SJCRH30 (cell line): ENCODE results near the gene MAB21L4. TPM values are rescaled to one million over a fixed set of nuclear protein-coding genes. Genes with fewer than 3 reads are reported as not detected.

Experiments
- DNase-seq, 2 experiments: peaks; one replicate each; pipeline ENCODE4 v3.0.0-alpha.2; 2015 to 2020
- H3K27ac ChIP-seq: fragments of 250-450 bp; sonication (Bioruptor Pico); 2 replicates; pipeline ENCODE4 v1.5.1; 2020; ENCODE audit warnings: mild to moderate bottlenecking, moderate library complexity
- H3K27me3 ChIP-seq: fragments of 250-450 bp; sonication (Bioruptor Pico); 2 replicates; pipeline ENCODE4 v1.5.1; 2020; ENCODE audit warnings: mild to moderate bottlenecking, moderate library complexity
- H3K36me3 ChIP-seq: fragments of 250-450 bp; sonication (Bioruptor Pico); 2 replicates; pipeline ENCODE4 v1.5.1; 2020; ENCODE audit warnings: mild to moderate bottlenecking, moderate library complexity
- H3K4me1 ChIP-seq: fragments of 250-450 bp; sonication (Bioruptor Pico); 2 replicates; pipeline ENCODE4 v1.5.1; 2020; ENCODE audit warnings: mild to moderate bottlenecking, moderate library complexity
- H3K4me3 ChIP-seq: fragments of 250-450 bp; sonication (Bioruptor Pico); 2 replicates; pipeline ENCODE4 v1.5.1; 2020; ENCODE audit warnings: mild to moderate bottlenecking, moderate library complexity
- H3K9me3 ChIP-seq: fragments of 250-450 bp; sonication (Bioruptor Pico); replicated peaks from 2 replicates; pipeline ENCODE4 v1.5.1; 2020; ENCODE audit warnings: mild to moderate bottlenecking, moderate library complexity
- total RNA-seq: library from RNA; depleted of rRNA; stranded (reverse); fragments of >200 nt; shearing (Covaris generic); gene quantifications from 2 replicates; pipeline ENCODE4 v1.2.3, GENCODE V29; 2014

The MAB21L4 gene
- total RNA-seq, 1 experiment from 2014 or later: 1.0 TPM

DNA sequence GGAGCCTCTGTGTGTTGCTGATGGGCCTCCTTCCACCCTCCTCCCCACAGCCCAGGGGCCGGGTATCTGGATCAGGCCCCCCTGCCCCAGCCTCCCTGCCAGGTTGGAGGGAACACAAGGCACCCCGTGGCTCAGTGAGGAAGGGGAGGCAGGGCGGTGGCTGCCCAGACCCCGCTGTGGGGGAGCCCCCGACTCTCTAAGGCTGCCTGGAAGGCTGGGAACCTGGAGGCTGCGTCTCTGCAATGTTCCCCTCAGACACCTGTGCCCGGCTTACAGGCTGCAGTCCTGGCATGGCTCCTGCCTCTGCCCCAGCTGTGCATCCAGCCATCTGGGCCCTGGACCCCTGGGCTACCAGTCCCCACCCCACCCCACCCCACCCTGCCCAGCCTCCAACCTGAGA is 438 bp upstream of the MAB21L4 start:
- Histone ChIP-seq H3K4me3 (no peak overlapping the region), H3K27me3 (no peaks in the 10 kb centered on the region), H3K9me3 (no peaks in the 10 kb centered on the region), H3K27ac (no peak overlapping the region), H3K36me3 (no peaks in the 10 kb centered on the region), H3K4me1 (peaks cover 21% of the 10 kb centered on the region)
- no peak for DNase-seq

DNA sequence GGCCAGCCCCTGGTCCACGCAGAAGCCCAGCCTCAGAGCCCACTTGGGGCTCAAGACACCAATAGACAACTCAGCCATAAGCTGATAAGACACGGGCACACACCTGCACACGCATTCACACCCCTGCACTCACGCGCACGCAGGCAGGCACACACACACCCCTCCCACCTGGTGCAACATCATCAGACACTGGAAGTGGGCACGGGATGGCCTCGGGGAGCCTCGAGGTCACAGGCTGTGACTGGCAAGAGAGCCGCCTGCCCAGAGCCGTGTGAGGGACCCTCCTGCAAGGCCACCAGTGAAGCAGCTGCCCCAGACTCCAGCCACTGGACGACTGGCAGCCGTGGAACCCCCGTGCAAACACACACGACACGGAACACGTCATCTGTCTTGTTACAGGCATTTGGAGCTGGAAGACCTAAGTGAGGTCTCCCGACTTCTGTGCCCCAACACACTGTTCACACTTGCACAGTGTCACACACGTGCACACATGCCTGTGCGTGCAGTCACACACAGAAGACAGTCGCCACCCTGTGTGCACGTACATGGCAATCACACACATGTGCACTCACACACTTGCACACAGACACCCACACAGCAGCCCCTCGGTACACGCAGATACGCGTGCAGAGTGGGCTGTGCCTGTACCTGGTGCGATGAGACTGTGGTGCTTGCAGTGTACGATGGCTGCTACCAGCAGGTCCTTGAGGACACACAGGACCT is 959 bp downstream of the MAB21L4 start:
- Histone ChIP-seq H3K9me3 (no peaks in the 10 kb centered on the region), H3K4me3 (no peak overlapping the region), H3K27ac (no peak overlapping the region), H3K27me3 (no peaks in the 10 kb centered on the region), H3K36me3 (no peaks in the 10 kb centered on the region), H3K4me1 (peaks cover 21% of the 10 kb centered on the region)
- DNase-seq: no peak

DNA sequence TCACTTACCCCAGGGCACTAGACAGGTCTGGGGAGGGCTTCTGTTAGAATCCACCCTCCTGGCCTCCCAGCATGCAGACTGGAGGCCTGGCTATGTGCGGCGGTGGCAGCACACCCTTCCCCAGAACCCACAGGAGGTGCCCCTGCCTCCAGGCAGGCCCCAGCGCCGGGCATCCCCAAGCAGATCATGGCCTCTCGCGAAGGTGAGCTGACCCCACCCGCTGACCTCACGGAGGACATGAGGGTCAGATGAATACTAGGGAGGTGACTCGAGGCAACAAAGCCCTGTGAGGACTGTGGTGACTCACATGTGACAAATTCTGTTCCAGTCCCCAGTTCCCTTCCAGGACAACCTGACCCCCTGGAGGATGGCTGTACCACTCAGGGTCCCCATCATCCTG is 1.9 kb downstream of the MAB21L4 start:
- DNase-seq: no peak
- no peak overlapping the region; the same call in 1 of the 2 replicates for H3K27ac ChIP-seq
- no peaks in the 10 kb centered on the region for H3K36me3 ChIP-seq
- H3K9me3 ChIP-seq: no peaks in the 10 kb centered on the region
- no peak overlapping the region for H3K4me3 ChIP-seq
- H3K27me3 ChIP-seq: no peaks in the 10 kb centered on the region
- H3K4me1 ChIP-seq: peaks cover 21% of the 10 kb centered on the region

DNA sequence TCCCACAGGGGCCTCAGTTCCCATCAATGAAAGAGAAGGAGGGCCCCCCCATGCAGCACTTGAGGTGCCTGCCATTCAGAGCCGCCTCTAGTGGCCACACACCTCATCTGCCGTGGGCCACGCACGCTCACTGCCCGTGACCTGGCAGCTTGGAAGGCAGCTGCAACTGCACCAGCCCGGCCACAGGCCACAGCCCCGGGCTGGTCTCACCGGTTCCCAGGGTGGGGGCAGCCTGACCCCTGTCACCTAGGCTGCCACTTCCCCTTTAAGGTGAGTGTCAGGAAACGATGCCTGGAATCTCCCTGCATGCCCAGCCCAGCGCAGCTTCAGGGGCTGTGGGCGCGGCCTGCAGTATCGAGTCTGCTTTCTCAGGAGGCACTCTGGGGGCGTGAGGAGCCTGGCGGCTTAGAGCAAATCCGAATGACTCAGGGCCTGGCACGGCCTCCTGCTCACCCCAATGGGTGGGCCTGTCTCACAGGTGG is 2.6 kb downstream of the MAB21L4 start:
- Histone ChIP-seq H3K27me3 (no peaks in the 10 kb centered on the region), H3K4me3 (no peak overlapping the region), H3K36me3 (no peaks in the 10 kb centered on the region), H3K9me3 (no peaks in the 10 kb centered on the region), H3K4me1 (peaks cover 21% of the 10 kb centered on the region), H3K27ac (peak overlapping the region; percentile 26; the same call in 1 of the 2 replicates)
- DNase-seq: peak; percentile 48 to 57

DNA sequence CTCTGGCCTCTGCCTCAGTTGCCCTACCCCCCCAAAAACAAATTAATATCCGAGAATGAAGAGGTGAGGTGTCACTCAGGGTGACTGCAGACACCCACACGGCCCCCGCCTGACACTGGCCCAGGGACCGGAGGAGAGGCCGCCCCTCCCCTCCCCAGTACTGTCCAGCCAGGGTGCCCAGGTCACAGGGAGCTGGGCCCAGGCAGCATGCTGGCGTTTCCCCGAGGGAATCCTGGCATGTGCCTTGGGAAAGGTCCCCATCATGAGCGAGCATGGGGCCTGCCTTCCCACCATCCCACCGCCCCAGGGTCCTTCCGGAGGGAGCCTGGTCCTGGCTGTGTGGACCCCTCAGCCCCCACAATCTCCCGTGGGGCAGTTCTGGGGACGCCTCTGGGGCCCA is 3.0 kb downstream of the MAB21L4 start:
- H3K36me3 ChIP-seq: no peaks in the 10 kb centered on the region
- peaks cover 21% of the 10 kb centered on the region for H3K4me1 ChIP-seq
- no peak overlapping the region for H3K4me3 ChIP-seq
- no peak for DNase-seq
- H3K27me3 ChIP-seq: no peaks in the 10 kb centered on the region
- no peaks in the 10 kb centered on the region for H3K9me3 ChIP-seq
- H3K27ac ChIP-seq: peak overlapping the region; percentile 26

DNA sequence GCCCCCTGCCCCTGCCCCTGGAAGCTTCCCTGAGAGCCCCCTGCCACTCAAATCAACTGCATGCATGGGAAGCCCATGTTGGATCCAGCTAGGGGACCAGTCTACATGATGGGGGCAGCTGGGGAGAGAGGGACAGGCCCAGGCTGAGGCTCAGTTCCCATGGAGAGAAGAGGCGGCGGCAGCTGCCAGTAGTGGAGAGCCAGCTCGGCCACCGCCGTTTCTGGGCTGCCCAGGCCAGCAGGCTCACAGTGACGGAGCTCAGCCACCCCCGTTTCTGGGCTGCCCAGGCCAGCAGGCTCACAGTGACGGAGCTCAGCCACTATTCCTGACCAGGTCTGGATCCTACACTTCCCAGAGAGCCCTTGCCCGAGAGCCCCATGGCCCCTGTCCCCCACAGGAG is 3.6 kb downstream of the MAB21L4 start:
- peak; percentile 80 to 86 for DNase-seq
- H3K9me3 ChIP-seq: no peaks in the 10 kb centered on the region
- H3K4me3 ChIP-seq: no peak overlapping the region
- no peaks in the 10 kb centered on the region for H3K27me3 ChIP-seq
- peaks cover 21% of the 10 kb centered on the region for H3K4me1 ChIP-seq
- H3K36me3 ChIP-seq: no peaks in the 10 kb centered on the region
- peak overlapping the region; percentile 26 for H3K27ac ChIP-seq

DNA sequence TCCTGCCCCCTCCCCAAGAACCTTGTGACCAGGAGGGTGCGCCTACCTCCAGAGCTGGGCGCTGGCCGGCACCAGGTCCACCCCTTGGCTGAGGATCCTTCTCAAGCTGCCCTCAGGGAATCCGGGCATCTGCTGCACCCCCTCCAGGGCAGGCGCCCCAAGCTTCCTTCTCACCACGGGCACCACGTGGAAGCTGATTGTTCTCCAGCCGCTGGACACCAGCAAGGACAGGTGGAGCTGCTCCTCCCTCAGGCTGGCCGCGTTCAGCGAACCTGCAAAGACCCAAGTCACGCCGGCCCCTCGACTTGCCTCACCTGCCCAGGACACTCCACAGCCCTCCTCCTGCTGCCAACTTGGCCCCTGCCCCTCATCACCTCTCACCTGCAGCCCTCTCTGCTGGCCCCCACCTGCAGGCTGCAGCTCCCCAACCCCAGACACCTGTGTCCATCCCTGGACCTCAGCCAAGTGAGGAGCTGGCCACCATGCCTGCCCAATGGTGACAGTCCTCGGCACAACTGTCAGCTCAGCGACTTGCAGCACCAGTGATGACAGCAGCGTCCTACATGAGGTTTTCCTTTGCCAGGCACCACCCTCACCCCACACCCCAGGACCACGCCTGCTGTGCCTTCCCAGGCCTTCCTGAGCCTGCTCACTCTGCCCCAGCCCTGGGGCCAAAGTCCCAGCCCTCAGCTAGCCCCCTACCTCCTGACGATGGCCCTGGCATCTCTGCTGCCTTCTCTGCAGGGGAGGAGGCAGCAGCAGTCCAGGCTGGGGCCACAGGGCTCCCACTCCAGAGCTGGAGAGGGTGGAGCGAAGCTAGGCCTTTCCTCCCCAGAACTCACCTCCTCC is 4.2 kb downstream of the MAB21L4 start:
- Histone ChIP-seq H3K27me3 (no peaks in the 10 kb centered on the region), H3K4me1 (peaks cover 19% of the 10 kb centered on the region), H3K9me3 (no peaks in the 10 kb centered on the region), H3K36me3 (no peaks in the 10 kb centered on the region), H3K27ac (no peak overlapping the region), H3K4me3 (no peak overlapping the region)
- DNase-seq: no peak

DNA sequence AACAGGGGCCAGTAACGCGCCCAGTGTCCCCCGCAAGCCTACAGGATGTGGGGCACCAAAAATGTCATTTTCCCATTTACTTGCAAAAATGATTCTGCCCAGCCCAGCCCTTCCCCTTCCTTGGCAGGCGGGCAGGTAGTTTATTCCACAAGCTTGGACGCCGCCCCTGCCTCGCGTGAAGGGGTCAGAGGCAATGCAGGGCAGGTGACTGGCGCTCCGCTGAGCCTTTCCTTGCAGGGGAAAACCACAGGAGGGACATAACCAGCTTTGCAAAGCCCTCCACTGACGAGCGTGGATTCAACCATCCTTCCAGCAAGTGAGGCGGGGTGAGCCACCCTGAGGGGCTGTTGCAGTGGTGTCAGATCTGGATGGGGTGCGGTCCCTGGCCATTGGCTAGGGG is 5.3 kb downstream of the MAB21L4 start:
- Histone ChIP-seq H3K27ac (no peak overlapping the region), H3K36me3 (no peaks in the 10 kb centered on the region)

DNA sequence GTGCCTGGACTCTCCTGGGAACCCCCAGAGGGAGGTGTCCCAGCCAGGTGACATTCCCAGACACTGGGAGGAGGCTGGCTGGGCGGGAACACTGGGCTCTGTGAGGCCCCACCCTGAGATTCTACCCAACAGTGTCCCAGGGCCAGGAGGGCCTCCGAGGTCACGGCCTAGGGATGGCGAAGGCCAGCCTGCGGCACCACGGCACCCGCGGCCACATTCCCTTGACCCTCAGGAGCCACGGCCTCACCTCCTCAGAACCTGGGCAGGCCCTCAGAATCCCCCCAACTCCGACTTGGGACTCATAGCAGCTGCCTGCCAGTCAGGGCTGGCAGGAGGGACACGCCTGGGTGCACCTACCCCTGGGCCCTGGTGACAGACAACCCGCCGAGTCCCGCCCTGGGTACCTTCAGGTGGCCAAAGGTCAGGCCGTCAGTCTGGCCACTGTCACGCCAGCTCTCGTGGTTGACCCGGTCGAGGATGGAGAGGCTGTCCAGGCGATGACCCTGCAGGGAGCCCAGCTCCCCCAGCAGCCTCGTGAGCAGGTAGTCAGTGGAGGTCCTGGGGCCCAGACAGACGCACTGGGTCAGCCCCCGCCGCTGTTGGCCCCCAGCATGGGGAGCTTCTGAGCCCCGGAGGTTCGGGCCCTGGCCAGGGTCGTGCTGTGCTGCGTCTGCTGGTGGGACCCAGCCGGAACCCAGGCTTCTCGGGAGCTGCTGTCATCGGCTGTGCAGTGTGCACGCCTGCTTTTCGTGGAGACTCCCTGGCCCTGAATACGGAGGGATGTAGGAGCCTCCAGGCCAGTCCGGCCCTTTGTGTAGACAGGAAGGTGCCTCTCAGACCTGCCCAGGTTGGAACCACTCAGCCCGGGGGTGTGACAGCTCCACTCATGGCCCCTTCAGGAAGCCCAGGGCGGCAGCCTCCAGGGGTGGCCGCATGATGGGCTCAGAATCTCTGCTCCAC is 6.1 kb downstream of the MAB21L4 start:
- Histone ChIP-seq H3K9me3 (no peaks in the 10 kb centered on the region), H3K27ac (no peak overlapping the region), H3K4me1 (peaks cover 18% of the 10 kb centered on the region), H3K4me3 (no peak overlapping the region), H3K27me3 (no peaks in the 10 kb centered on the region), H3K36me3 (no peaks in the 10 kb centered on the region)
- no peak for DNase-seq

More for the DNA sequence above, 5.3 kb downstream of the MAB21L4 start:
- Histone ChIP-seq H3K27me3 (no peaks in the 10 kb centered on the region), H3K9me3 (no peaks in the 10 kb centered on the region), H3K4me3 (no peak overlapping the region), H3K4me1 (peaks cover 18% of the 10 kb centered on the region)
- DNase-seq: no peak

DNA sequence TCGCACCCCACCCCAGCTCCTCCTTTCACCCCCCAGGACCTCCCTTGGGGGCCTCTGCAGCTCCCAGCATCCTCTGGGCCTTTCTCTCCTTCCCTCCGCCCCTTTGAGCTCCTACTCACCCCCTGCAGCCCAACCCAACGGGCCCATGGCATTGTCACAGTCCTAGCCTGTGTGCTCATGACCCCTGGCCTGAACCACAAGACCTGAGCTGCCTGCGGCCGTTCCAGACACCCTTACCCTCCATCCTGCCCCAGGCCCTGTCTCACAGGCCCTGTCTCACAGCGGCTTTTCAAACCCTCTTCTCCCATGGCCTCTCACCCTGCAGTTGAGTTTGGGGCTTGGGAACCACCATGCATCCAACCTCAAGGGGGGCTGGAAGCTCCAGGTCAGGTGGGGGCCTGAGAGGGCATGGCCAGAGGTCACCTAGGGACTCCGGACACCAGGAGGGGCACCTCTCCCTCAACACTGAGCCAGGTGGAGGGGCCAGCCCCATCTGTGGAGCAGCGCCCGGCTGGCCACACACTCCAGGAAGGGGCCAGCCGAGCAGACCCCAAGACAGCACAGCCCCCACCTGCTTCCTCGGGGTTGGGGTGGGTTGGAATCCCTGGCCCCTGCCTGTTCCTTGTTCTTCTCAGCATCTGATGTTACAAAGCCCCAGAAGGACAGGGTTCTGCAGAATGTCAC is 6.9 kb downstream of the MAB21L4 start:
- H3K27me3 ChIP-seq: no peaks in the 10 kb centered on the region
- H3K9me3 ChIP-seq: no peaks in the 10 kb centered on the region
- DNase-seq: no peak
- H3K4me1 ChIP-seq: peaks cover 17% of the 10 kb centered on the region
- H3K4me3 ChIP-seq: no peak overlapping the region
- no peaks in the 10 kb centered on the region for H3K36me3 ChIP-seq
- H3K27ac ChIP-seq: no peak overlapping the region

DNA sequence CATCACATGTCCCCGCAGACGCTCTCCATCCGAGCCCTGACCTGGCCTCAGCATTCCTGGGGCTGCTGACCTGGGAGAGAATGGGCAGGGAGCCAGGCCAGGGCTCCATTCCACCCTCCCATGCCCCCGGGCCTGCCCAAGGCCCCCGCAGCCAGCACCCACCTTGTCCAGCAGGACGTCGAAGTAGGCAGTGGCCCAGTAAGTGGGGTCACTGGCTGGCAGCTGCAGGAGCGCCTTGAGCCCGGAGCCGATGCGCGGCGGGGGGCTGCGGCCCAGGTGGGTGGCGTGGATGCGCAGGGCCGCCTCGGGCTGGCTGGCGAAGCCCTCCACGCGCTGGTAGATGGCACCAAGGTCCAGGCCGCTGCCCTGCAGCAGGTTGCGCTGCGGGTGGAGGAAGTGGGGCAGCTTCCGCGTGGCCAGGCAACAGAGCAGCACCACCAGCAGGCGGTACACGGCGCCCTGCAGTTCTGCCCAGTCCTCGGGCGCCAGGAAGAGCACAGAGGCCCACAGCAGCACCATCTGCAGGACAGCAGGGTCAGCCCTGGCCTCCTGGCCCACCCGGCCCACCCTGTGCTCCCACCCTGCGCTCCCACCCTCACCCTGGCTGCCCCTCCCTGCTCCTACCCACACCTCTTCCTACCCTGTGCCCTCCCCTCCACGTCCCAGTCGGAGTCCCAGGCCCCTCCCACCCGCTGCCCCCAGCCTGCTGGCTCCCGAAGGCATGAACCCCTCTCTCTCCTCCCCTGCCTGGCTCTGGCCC is 7.6 kb downstream of the MAB21L4 start:
- no peak overlapping the region for H3K27ac ChIP-seq
- H3K27me3 ChIP-seq: no peaks in the 10 kb centered on the region
- no peak overlapping the region for H3K4me3 ChIP-seq
- peaks cover 11% of the 10 kb centered on the region for H3K4me1 ChIP-seq
- DNase-seq: no peak
- H3K36me3 ChIP-seq: no peaks in the 10 kb centered on the region
- H3K9me3 ChIP-seq: no peaks in the 10 kb centered on the region

DNA sequence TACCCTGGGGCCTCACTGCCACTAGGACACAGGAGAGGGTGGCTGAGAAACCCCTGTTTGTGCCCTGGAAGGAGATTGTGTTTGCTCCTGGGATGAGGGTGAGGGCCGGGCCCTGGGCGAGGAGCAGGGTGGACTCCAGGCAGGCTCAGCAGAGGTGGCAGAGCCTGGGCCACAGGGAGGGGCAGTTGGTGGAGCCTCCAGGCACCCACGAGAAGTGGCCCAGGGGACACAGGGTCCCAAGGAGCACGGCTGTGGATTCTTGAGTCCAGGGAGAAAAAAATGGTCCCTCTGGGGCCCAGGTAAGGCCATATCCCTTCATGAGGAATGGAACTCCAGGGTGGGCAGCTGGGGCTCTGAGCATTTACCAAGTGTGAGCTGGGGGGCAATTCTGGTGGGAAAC is 8.3 kb downstream of the MAB21L4 start:
- Histone ChIP-seq H3K27me3 (no peaks in the 10 kb centered on the region), H3K36me3 (no peaks in the 10 kb centered on the region), H3K27ac (no peak overlapping the region), H3K4me1 (peaks cover 11% of the 10 kb centered on the region), H3K4me3 (no peak overlapping the region), H3K9me3 (no peaks in the 10 kb centered on the region)
- DNase-seq: no peak

DNA sequence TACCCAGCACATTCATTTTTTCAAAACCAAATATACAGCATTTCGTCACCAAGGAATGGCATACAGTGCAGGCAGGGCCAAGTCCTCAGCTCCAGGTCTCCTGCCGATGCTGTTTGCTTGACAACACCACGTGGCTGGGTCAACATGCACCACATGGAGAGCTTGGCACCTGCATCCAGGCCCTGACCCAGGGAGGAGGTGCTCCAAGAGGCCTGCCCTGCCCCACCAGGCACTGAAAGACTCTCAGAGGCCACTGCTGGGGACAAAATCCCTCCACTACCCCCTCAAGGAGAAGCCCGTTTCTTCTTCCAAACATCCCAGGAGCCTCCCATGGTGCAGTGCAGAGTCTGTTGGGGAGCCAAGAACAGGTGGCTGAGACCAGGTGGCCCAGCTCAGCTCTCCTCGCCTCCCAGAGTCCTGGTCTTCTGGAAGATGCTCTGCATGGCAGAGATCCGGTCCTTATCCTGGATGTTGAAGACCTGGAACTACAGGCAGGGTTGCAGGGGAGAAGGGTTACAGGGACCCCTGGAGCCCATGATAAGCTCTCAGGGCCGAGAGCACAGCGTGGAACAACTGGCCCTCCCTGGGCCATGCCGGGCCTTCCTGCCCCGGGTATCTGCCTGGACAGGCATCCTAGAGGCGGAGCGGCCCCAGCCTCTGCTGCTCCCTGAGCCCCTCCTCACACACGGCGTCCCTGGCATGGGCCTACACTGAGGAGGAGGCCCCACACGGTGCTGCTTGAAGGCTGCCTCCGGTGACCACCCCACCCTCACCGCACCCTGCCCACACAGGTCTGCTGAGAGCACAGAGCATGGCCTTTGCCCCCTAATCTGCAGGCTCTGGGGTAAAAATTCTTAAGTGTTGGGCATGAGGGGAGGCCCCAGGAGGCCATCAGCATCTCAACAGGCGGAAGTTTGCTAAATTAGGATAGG is 9.0 kb downstream of the MAB21L4 start:
- no peak for DNase-seq
- H3K27ac ChIP-seq: no peak overlapping the region
- H3K9me3 ChIP-seq: no peaks in the 10 kb centered on the region
- no peak overlapping the region for H3K4me3 ChIP-seq
- H3K36me3 ChIP-seq: no peaks in the 10 kb centered on the region
- peaks cover 14% of the 10 kb centered on the region for H3K4me1 ChIP-seq
- no peaks in the 10 kb centered on the region for H3K27me3 ChIP-seq
